ENCODE results near the gene RAPGEF5. TPM values are rescaled to one million over a fixed set of nuclear protein-coding genes. Genes with fewer than 3 reads are reported as not detected.

RAPGEF5 gene
- total RNA-seq, 1 donor from 2014 or later, result 12.4 TPM

- no peak for DNase-seq
- no peak overlapping the region for H3K27ac Mint-ChIP-seq
- ChIA-PET CTCF (no interaction called here), POLR2A (no interaction called here)
- peaks cover 19% of the 10 kb centered on the region for H3K4me1 Mint-ChIP-seq
- TF ChIP-seq CTCF (IDR thresholded peaks at IDR 0.05), result no peak
- H3K9me3 Mint-ChIP-seq, result no peaks in the 10 kb centered on the region
- no peak overlapping the region for H3K4me3 Mint-ChIP-seq
- no peaks in the 10 kb centered on the region for H3K36me3 Mint-ChIP-seq (ENCODE audit: low read depth)
- no peaks in the 10 kb centered on the region for H3K27me3 Mint-ChIP-seq
- no peak for ATAC-seq (ENCODE audit: low read depth)
- intact Hi-C loops (cut with micrococcal nuclease), result no loop called here
Observed at GRCh38 chr7:22210967-22211366, 146.0 kb downstream of the RAPGEF5 start.

- Mint-ChIP-seq H3K9me3 (no peaks in the 10 kb centered on the region), H3K4me1 (peaks cover 19% of the 10 kb centered on the region), H3K36me3 (ENCODE audit: low read depth) (no peaks in the 10 kb centered on the region), H3K4me3 (no peak overlapping the region), H3K27ac (no peak overlapping the region), H3K27me3 (no peaks in the 10 kb centered on the region)
- no peak for TF ChIP-seq CTCF (IDR thresholded peaks at IDR 0.05)
- CTCF ChIA-PET, result no interaction called here
- ATAC-seq (ENCODE audit: low read depth) (no peak), DNase-seq (no peak)
- POLR2A ChIA-PET, result no interaction called here
- intact Hi-C loops (cut with micrococcal nuclease), result no loop called here
Observed at GRCh38 chr7:22210355-22210754, 146.6 kb downstream of the RAPGEF5 start.

- no peak for DNase-seq
- Mint-ChIP-seq H3K9me3 (no peaks in the 10 kb centered on the region), H3K36me3 (ENCODE audit: low read depth) (no peaks in the 10 kb centered on the region), H3K27ac (no peak overlapping the region), H3K4me1 (peaks cover 15% of the 10 kb centered on the region), H3K4me3 (no peak overlapping the region), H3K27me3 (no peaks in the 10 kb centered on the region)
- intact Hi-C loops (cut with micrococcal nuclease), result no loop called here
- ChIA-PET POLR2A (no interaction called here), CTCF (no interaction called here)
- ATAC-seq (ENCODE audit: low read depth), result no peak
- no peak for TF ChIP-seq CTCF (IDR thresholded peaks at IDR 0.05)
Observed at GRCh38 chr7:22208799-22209198, 148.2 kb downstream of the RAPGEF5 start.

- ATAC-seq (ENCODE audit: low read depth) (no peak), DNase-seq (no peak)
- intact Hi-C loops (cut with micrococcal nuclease), result no loop called here
- Mint-ChIP-seq H3K36me3 (ENCODE audit: low read depth) (no peaks in the 10 kb centered on the region), H3K4me3 (no peak overlapping the region), H3K4me1 (peaks cover 14% of the 10 kb centered on the region), H3K27me3 (no peaks in the 10 kb centered on the region), H3K27ac (no peak overlapping the region), H3K9me3 (no peaks in the 10 kb centered on the region)
- TF ChIP-seq CTCF (IDR thresholded peaks at IDR 0.05), result no peak
- ChIA-PET POLR2A (no interaction called here), CTCF (no interaction called here)
Observed at GRCh38 chr7:22207724-22208225, 149.2 kb downstream of the RAPGEF5 start.

- intact Hi-C loops (cut with micrococcal nuclease), result no loop called here
- ATAC-seq (ENCODE audit: low read depth), result no peak
Observed at GRCh38 chr7:22205631-22206030, 151.3 kb downstream of the RAPGEF5 start.

More at GRCh38 chr7:22205631-22206030, 151.3 kb downstream of the RAPGEF5 start:
- Mint-ChIP-seq H3K4me3 (no peak overlapping the region), H3K36me3 (ENCODE audit: low read depth) (no peaks in the 10 kb centered on the region), H3K27ac (no peak overlapping the region), H3K9me3 (no peaks in the 10 kb centered on the region), H3K27me3 (no peaks in the 10 kb centered on the region), H3K4me1 (peaks cover 14% of the 10 kb centered on the region)
- no peak for DNase-seq
- POLR2A ChIA-PET, result no interaction called here
- CTCF ChIA-PET, result no interaction called here
- no peak for TF ChIP-seq CTCF (IDR thresholded peaks at IDR 0.05)

Measured in activated B cell treated with CpG ODN at 0.5 μM for 24 hours (primary cell).